ENCODE results near the gene SHLD1. TPM values are rescaled to one million over a fixed set of nuclear protein-coding genes. Genes with fewer than 3 reads are reported as not detected.

SHLD1 gene
- total RNA-seq, 1 experiment from 2014 or later, result 5.9 TPM

DNA sequence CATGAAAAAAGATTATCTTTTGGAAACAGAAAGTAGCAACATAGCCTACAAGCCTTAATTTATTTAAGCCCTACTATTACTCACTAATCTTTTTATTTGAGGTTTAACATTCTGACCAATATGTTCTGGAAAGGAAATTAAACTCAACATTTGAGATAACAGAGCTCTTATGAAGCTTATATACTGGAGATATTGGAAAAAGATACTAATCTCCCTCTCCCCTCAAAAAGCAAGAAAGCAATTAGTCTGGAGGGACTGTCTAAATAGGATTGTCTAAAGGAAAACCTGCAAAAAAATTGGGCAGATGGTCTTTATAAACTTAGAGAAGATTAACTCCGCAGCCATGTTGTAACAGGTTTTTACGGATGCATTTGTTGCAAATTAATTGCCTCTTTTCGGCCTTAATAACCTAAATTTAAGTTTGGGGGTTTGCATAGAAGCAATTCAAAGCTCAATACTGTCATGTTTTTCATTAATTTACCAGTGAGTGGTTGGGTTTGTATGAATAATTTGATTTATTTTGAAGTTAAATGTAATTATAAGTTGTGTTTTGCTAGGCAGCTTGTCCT lies 79.1 kb downstream of the SHLD1 start:
- Histone ChIP-seq H3K4me2 (no peak overlapping the region), H3K9me3 (ENCODE audit: insufficient read depth, low read depth) (no peaks in the 10 kb centered on the region), H3K27me3 (ENCODE audit: insufficient read depth, low read depth) (no peaks in the 10 kb centered on the region), H4K20me1 (ENCODE audit: insufficient read depth) (no peaks in the 10 kb centered on the region), H3K4me3 (no peak overlapping the region), H3K9me2 (ENCODE audit: insufficient read depth) (no peaks in the 10 kb centered on the region), H3K4me1 (replicated peaks; ENCODE audit: insufficient read depth) (no peaks in the 10 kb centered on the region), H3F3A (ENCODE audit: insufficient read depth, low read depth) (no peaks in the 10 kb centered on the region), H3K79me2 (ENCODE audit: low read depth) (no peaks in the 10 kb centered on the region), H3K27ac (no peak overlapping the region), H3K36me3 (ENCODE audit: low read depth) (no peaks in the 10 kb centered on the region), H2AFZ (no peak overlapping the region)
- DNase-seq, result no peak
- ChIA-PET CTCF (no interaction called here), POLR2A (ENCODE audit: unreplicated experiment) (no interaction called here)
- intact Hi-C loops (cut with micrococcal nuclease; ENCODE audit: unreplicated experiment), result no loop called here
- TF ChIP-seq EZH2 (IDR thresholded peaks at IDR 0.05; ENCODE audit: low read depth), result no peak
- TF ChIP-seq, protein P1, sequence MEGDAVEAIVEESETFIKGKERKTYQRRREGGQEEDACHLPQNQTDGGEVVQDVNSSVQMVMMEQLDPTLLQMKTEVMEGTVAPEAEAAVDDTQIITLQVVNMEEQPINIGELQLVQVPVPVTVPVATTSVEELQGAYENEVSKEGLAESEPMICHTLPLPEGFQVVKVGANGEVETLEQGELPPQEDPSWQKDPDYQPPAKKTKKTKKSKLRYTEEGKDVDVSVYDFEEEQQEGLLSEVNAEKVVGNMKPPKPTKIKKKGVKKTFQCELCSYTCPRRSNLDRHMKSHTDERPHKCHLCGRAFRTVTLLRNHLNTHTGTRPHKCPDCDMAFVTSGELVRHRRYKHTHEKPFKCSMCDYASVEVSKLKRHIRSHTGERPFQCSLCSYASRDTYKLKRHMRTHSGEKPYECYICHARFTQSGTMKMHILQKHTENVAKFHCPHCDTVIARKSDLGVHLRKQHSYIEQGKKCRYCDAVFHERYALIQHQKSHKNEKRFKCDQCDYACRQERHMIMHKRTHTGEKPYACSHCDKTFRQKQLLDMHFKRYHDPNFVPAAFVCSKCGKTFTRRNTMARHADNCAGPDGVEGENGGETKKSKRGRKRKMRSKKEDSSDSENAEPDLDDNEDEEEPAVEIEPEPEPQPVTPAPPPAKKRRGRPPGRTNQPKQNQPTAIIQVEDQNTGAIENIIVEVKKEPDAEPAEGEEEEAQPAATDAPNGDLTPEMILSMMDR (conservative IDR thresholded peaks at IDR 0.05), result no peak
- no TSS peak for BruUV-seq (replicated peaks)

DNA sequence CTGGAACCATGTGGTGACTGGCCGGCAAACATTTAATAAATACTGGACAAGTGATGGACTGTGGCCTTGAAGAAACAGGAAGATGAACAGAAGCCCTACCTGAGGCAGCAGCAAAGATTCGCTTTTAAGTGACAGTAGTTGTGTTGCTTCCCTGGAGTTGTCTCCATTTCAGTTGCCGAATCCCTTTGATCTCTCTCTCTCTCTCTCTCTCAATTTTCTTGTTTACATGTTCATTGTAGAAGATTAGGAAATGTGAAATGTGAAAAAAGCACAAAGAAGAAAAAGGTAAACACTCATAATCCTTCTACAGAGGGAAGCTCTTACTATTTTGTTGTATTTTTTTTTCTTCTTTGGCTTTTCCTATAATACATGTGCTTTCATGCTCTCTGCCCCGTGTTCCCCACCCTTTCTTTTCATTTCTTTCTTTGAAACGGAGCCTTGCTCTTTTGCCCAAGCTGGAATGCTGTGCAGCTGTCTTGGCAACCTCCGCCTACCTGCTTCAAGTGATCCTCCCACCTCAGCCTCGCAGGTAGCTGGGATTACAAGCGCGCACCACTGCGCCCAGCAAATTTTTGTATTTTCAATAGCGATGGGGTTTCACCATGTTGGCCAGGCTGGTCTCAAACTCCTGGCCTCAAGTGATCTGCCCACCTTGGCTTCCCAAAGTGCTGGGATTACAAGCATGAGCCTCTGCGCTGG lies 81.5 kb downstream of the SHLD1 start:
- Histone ChIP-seq H2AFZ (no peak overlapping the region), H3K27me3 (ENCODE audit: insufficient read depth, low read depth) (no peaks in the 10 kb centered on the region), H3F3A (ENCODE audit: insufficient read depth, low read depth) (peaks cover 5% of the 10 kb centered on the region; the same call in 1 of the 2 replicates), H3K9me2 (ENCODE audit: insufficient read depth) (no peaks in the 10 kb centered on the region), H3K9me3 (ENCODE audit: insufficient read depth, low read depth) (no peaks in the 10 kb centered on the region), H4K20me1 (ENCODE audit: insufficient read depth) (no peaks in the 10 kb centered on the region), H3K79me2 (ENCODE audit: low read depth) (no peaks in the 10 kb centered on the region), H3K27ac (no peak overlapping the region), H3K36me3 (ENCODE audit: low read depth) (no peaks in the 10 kb centered on the region), H3K4me3 (no peak overlapping the region), H3K4me1 (replicated peaks; ENCODE audit: insufficient read depth) (peaks cover 11% of the 10 kb centered on the region), H3K4me2 (no peak overlapping the region)
- TF ChIP-seq, protein P1 (conservative IDR thresholded peaks at IDR 0.05), result no peak
- no peak for TF ChIP-seq EZH2 (IDR thresholded peaks at IDR 0.05; ENCODE audit: low read depth)
- ChIA-PET CTCF (interaction anchor here (0.5 kb wide), 1 partner anchor 324 kb away, joined by 8 read pairs; no protein-coding TSS in a partner anchor), POLR2A (ENCODE audit: unreplicated experiment) (no interaction called here)
- no TSS peak for BruUV-seq (replicated peaks)
- intact Hi-C loops (cut with micrococcal nuclease; ENCODE audit: unreplicated experiment), result no loop called here
- no peak for DNase-seq

DNA sequence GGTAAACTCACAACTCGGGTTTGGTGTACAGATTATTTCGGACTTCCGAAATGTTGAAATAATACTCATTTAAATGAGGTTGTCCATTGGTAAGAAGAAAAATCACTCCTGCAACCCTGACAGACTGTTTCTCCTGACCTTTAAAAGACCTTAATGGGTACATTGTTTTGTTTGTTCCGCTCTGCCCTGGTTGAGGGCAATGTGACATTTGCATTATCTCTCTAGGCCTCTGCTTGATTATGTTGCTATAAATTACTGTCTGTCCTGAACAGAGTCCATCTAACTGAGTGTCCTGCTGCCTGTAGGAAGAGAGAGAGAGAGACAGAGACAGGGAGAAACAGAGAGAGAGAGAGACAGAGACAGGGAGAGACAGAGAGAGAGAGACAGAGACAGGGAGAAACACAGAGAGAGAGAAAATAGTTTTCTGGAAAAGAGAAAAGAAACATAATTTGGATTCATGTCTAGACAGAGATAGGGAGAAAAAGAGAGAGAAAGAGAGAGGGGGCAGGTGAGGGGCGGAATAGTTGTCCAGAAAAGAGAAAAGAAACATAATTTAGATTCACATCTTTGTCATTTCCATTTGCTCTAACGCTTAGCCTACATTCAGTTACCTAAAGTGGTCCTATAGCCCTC lies 83.2 kb downstream of the SHLD1 start:
- no peak overlapping the region for H3K4me3 ChIP-seq
- no peak overlapping the region for H2AFZ ChIP-seq
- H3K27me3 ChIP-seq (ENCODE audit: insufficient read depth, low read depth), result no peaks in the 10 kb centered on the region
- TF ChIP-seq, protein P1 (conservative IDR thresholded peaks at IDR 0.05), result no peak
- no peaks in the 10 kb centered on the region for H3K9me3 ChIP-seq (ENCODE audit: insufficient read depth, low read depth)
- H3K79me2 ChIP-seq (ENCODE audit: low read depth), result no peaks in the 10 kb centered on the region
- intact Hi-C loops (cut with micrococcal nuclease; ENCODE audit: unreplicated experiment), result no loop called here
- ChIA-PET POLR2A (ENCODE audit: unreplicated experiment) (no interaction called here), CTCF (no interaction called here)
- no peaks in the 10 kb centered on the region for H4K20me1 ChIP-seq (ENCODE audit: insufficient read depth)
- peaks cover 5% of the 10 kb centered on the region; the same call in 1 of the 2 replicates for H3F3A ChIP-seq (ENCODE audit: insufficient read depth, low read depth)
- DNase-seq, result no peak
- no peak overlapping the region for H3K4me2 ChIP-seq
- H3K27ac ChIP-seq, result no peak overlapping the region
- H3K36me3 ChIP-seq (ENCODE audit: low read depth), result no peaks in the 10 kb centered on the region
- H3K9me2 ChIP-seq (ENCODE audit: insufficient read depth), result no peaks in the 10 kb centered on the region
- no TSS peak for BruUV-seq (replicated peaks)
- peaks cover 11% of the 10 kb centered on the region for H3K4me1 ChIP-seq (replicated peaks; ENCODE audit: insufficient read depth)

Measured in PC-9 (cell line).